ENCODE data around the gene ATP9A.

DNA sequence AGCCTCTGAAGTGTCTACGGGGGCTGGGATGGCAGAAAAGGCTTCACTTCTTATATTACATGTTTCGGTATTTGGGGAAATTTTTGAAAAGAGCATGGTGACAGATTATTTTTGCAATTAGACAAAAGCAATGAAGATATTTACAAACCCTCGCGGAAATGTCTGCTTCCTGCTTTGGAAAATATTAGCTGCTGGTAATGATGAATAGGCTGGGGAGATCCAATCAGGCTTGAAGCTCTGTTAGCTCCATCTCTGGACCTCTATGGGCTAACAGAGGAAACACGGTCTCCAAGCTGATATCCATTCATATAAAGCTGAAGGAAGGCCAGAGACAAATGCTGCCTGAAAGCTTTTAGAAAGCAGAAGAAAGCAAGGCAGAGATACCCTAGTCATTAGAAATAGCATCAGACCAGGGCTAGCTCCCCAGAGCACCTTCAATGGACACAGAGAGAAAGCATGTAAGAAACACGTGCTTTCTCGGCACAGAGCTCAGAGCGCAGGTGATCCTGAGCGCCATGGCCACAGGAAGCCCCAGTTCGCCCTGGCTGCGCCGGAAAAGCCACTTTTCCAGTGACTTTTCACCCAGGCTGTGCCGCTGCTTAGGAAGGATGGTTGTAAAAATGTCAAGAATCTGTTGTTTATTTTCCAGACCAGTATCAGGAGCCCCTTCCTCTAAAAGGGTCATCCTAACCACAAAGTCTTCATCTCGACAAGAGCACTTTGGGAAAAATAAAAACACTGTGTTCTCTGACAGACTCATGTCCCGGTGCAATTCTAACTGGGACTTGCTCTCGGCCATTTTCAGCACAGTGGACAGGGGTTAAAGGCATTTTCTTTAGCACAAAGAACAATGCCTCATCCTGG is 157.2 kb downstream of the ATP9A start:
- TF ChIP-seq EP300 (IDR thresholded peaks at IDR 0.05) = no peak
- no peak for TF ChIP-seq POLR2A (IDR thresholded peaks at IDR 0.05)

All from tibial nerve (tissue), 3 donors.